CD4-positive, alpha-beta T cell treated with Interleukin-6 for 4 hours (primary cell): ENCODE data around the gene EFCAB6.

ENCODE experiments used
- DNase-seq: peaks from one replicate; pipeline ENCODE4 v3.0.0-alpha.2; 2020; ENCODE audit warnings: mixed read lengths

The EFCAB6 gene

DNA sequence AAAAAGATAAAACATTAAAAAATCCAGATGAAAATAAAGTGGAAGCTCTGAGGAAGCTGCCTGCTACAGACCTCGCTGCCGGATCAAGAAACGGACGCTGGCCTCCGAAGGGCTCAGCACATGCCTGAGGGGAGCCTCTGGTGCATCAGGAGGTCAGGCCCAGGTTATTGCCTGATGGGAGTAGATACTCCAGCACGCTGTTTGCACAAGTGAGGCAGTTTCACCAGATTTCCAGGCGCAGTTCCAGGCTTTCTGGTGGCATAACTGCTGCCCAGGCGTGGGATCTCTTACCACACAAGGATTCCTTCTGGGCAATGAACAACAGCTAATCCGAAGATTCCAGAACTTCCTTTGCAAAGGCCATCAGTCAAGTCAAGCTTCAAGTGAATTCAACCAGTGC lies 246.1 kb downstream of the EFCAB6 start:
- no peak for DNase-seq

DNA sequence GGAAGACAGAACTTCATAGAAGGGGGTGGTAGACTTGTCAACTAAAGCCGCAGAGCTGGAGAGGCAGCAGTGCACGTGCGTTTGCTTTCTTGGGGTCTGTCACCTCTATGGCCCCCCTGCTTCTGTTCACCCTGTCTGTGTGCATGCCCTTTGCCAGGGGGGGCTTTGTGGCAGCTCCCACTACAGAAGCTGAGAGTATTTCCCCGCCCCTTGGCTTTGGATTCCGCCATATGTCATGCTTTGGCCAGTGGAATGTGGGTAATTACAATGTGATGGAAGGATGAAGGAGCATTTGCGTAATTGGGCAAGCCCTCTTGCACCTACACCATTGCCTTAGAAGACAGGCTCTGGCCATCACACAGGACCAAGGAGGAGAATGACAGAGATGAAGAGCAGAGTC lies 247.2 kb downstream of the EFCAB6 start:
- DNase-seq, result no peak

- DNase-seq, result no peak
These were observed 248.5 kb downstream of the EFCAB6 start for GRCh38 chr22:43563571-43563970.

DNA sequence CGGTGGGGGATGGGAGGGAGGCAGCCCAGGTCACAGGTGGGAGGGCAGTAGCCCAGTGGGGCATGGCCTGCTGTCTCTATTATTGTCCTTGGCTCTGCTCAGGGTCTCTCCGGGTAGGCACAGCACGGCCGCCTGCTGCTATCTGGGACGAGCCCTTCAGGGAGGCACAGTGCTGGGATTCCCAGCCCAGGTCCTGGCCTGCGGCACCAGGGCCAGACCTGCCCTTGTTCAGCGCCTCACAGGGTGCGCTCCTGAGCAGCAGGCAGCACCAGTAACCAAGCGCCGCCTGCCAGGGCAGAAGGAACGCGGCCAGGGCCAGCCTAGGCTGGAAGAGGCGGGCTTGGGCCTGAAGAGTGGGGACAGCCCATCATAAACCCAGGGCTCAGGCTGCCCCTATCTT lies 249.3 kb downstream of the EFCAB6 start:
- no peak for DNase-seq

- DNase-seq, result no peak
These were observed 250.5 kb downstream of the EFCAB6 start for GRCh38 chr22:43561415-43562178.

DNA sequence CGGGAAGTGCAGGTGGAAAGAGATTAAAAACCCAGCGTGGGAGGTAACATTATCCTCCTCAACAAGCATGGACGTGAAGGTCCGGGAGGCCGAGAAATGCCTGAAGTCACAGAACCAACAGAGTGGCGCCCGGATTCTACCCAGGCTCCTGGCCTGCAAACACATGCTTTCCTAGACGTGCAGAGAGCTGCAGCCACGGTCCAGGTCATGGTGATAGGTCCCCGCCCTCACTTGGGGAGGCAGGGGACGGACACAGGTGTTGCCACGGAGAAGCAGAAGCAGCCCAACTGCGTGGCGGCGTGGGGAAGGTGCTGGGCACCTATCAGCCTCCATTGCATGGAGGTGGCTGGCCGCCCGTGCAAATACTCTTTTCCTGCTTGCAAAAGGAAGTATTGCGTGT lies 251.5 kb downstream of the EFCAB6 start:
- DNase-seq, result no peak

DNA sequence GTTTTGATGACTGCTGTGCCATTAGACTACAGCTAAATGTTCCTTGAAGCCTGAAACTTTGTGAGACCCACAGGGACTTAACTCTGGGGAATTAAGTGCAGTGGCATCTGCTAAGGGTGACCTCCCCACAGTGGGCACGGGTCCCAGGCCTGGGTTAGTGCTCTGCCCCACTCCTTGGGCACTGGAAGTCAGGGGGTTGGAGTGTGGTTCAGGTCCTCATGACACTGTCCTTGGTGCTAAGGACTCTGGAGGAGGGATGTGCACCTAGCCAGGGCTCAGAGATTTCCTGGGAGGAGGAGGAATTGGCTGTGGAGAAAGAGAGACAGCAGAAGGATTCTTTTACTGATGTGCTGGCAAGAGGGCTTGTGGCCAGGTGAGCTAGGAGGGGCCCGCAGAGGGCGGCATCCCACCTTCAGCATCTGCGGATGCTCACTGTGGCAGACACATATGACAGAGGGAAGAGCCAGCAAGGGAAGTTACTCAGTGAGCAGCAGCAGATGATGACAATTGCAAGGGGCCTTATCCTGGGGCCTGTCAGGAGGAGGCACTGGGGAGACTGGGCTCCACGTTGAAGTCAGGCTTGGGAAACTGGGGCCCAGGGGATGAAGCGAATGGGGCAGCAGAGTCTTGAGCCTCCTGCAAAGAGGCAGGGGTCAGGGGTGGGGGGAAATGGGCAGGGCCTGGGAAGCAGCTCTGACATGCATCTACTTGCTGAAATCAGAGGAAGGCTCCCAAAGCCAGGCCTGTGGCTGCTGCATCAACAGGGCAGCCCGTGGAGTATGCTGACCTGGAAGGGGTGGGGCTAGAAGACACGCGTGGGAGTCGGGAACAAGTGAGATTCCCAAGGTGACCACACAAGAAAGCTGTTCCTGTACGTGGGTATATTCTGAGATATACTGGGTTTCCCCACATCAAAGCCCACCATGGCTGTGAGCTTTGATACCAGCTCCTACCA lies 256.3 kb downstream of the EFCAB6 start:
- no peak for DNase-seq

DNA sequence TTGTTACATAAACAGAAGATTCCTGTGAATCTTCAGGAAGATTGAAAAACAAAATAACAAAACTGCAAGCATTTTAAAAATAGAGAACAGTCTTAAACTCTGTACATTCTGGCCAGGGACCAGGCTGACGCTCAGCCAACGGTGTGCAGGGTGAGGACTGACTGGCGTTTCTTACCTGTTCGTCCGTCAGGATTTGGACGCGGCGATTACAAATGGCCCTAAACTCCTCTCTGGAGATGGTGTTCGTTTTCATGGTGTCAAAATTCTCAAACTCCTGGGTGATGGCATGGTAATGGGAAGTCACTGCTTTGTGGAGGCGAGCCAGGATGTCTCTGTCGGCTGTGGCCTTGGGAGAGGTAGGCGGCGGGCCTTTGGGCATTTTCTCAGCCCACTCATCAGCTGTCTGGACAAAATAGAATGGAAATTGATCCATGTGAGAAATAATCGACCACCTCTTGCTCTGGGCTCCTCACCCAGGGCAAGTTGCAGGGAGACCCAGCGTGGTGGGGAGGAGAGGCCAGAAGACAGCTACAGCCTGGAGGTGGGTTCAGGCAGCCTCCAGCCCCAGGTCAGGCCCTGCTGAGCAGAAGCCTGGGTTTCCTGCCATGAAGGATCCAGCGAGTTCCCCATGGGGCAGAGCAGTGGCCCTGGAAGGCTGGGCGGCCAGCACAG lies 257.3 kb downstream of the EFCAB6 start:
- DNase-seq, result no peak

DNA sequence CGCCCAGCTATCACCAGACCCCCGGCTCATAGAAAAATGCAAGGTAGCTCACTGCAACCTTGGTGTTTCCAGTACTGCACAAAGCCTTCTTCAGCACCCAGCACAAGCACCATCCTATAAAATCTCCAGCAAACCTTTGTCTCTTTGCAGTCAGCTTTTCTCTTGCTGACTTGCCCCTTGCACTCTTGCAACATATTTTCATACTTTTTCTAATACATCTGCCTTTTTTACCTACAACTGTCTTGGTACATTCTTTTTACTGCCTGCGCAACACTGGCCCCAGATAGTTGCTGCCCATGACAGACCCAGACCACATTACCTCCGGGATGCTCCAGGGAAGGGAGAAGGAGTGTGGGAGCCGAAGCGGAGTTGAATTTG lies 257.9 kb downstream of the EFCAB6 start:
- no peak for DNase-seq

GRCh38 chr22:43553451-43554258 lies 258.4 kb downstream of the EFCAB6 start:
- no peak for DNase-seq

- no peak for DNase-seq
These were observed 261.4 kb downstream of the EFCAB6 start for GRCh38 chr22:43550672-43551071.

GRCh38 chr22:43550024-43550620 lies 262.0 kb downstream of the EFCAB6 start:
- DNase-seq, result no peak

GRCh38 chr22:43546186-43546585 lies 265.9 kb downstream of the EFCAB6 start:
- DNase-seq, result no peak

DNA sequence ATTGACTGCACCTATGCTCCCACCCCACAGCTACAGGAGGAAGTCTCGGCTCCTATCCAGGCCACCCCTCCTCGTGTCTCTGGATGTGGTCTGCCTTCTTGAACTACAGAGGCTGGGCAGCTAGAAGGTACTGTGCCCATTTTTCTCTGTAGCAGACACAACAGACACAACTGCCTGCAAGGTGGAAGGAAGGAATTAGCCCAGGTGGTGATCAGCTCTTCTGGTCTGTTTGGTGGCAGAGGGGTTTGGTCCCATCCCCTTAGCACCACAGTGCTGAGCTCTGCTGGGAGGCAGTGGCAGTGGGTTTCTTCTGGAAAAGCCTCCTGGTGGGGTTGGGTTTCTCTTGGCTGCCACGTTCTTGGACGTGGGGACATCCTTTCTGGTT lies 267.8 kb downstream of the EFCAB6 start:
- no peak for DNase-seq

- DNase-seq, result no peak
These were observed 268.4 kb downstream of the EFCAB6 start for GRCh38 chr22:43543522-43544288.

DNA sequence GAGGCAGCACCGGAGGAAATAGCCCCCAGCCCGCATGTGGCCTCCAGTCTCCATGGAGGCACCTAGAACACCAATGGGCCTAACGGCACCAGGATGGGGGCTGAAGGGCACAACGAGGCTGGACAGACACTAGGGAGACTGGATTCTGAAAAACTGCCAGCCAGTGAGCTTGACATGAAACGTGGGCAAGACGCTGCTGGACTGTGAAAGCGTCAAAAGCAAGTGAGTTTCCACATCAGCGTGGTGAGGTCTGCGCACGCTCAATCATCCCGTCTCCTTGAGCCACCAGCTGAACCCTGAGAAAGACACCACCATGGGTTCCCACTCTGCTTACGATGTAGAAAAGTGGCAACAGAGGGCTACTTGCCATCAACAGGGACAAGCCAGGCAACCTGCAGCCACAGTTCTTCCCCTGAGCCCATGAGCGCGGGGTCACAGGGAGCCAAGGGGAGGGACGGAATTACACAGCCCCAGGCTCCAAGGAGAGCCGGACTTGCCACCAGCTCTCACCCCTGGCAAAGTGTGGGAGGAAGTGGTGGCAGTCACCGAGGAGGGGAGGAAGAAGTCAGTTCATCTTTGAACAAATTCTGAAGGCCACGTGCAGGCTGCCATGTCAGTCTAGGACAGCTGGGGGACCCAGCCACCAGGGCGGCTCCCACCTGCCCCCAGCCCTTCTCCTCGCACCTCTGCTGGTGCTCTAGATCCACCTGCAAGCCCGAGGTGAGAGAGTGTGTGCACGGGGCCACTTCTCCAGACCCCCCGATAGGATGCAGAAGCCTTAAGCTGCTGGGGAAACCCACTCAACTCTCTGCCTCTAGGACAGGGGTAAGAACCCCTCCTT lies 269.2 kb downstream of the EFCAB6 start:
- DNase-seq, result no peak

DNA sequence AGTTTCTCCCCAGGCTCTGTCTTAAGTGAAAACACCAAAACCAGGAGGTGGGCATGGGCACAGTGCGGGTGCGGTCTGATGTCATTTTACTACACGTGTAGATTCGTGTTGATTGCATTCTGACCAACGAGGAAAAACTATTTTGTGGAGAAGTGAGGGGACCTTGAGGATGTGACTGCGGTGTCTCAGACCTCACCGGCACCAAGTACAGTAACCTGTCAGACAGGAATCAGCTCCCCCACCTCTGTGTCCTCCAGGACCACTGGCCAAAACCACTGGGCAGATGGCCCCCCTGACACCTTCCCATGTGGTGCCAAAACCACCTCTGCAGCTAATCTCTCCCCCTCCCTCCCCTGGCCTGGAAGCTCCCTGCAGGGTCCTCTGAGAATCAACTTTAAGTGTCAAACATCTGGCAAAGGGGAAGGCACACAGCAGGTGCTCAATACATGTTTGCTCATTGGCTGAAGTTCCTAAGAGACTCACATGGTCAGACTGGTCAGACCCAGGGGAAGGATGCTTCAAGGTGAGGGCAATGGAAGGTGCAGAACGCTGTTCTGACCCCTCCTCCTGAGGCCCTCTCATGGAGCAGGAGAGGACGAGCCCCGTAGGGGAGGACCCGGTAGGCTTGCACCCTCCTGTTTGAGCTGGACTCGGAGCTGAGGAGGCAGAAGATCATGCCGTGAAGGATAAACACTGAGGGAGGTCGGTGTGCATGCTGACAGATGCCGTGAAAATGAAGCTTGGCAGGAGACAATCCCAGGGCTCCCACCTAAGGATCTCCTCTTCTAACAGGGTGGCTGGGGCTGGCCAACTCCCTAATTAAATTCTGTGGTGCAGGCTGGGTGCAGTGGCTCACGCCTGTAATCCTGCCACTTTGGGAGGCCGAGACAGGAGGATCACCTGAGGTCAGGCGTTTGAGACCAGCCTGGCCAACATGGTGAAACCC lies 270.4 kb downstream of the EFCAB6 start:
- no peak for DNase-seq

DNA sequence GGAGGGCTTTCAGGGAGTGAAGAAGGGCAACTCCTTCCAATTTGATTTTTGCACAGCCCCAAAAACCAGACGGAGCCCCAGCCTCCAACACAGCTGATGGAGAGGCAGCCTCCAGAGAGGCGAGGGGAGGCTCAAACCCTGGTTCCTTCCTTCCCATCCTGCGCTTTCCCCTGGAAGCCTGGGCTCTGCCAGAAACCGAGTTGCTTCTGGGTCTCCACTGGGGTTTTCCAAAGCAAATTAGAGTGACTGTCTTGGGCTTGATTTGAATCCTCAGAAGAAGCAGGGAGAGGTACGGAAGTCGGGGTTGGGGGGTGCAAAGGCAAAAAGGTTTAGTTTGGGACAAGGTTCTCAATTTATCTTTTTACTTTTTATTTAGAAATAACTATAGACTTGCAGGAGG lies 271.1 kb downstream of the EFCAB6 start:
- DNase-seq, result no peak

DNA sequence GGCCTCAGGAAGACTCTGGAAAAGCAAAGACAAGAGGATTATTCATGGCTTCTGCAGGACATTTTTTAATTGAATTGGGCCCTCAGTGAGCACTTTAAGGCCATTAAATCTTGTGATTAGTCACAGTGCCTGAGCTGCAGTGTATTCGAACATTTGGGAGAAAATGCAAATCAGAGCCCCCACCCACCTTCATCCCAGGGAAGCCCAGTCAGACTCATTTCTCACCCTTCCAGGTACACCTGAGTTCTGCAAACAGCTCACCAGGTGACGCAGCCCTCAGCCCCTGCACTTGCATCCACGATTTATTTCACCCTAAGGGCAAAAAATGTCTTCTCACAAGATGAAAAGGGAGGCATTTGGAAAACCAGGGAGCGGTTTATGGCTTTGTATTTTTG lies 271.6 kb downstream of the EFCAB6 start:
- no peak for DNase-seq
